WTC11 (cell line): ENCODE measurements around the gene UBR2. TPM values are rescaled to one million over a fixed set of nuclear protein-coding genes. Genes with fewer than 3 reads are reported as not detected.

ENCODE experiments used
- ATAC-seq: fragments of 200-7000 bp; cut with Tn5 transposase; 2 replicates; pipeline ENCODE4 v1.10.0; 2021; ENCODE audit warnings: mild to moderate bottlenecking, moderate library complexity
- CTCF ChIA-PET: fragments of 300-600 bp; sonication (Branson Sonifier 250); formaldehyde crosslinking; loops from one replicate; lab custom pipeline; 2021; ENCODE audit warnings: antibody characterized with exemption; lab: Charles Lee
- POLR2A ChIA-PET: fragments of 350-600 bp; sonication (Branson Sonifier 250); formaldehyde crosslinking; loops from one replicate; lab custom pipeline; 2021; ENCODE audit warnings: antibody characterized with exemption; lab: Charles Lee
- DNase-seq: peaks from one replicate; pipeline ENCODE4 v3.0.0; 2021; ENCODE audit warnings: low spot score
- H3K27ac Mint-ChIP-seq: 2 replicates; pipeline ENCODE4 v1.8.0; 2021; ENCODE audit warnings: mixed read lengths
- H3K27me3 Mint-ChIP-seq: 2 replicates; pipeline ENCODE4 v1.8.0; 2021; ENCODE audit warnings: low read depth, mild to moderate bottlenecking, moderate library complexity, mixed read lengths
- H3K36me3 Mint-ChIP-seq: 2 replicates; pipeline ENCODE4 v1.8.0; 2021; ENCODE audit warnings: mixed read lengths
- H3K4me1 Mint-ChIP-seq: 2 replicates; pipeline ENCODE4 v1.8.0; 2022; ENCODE audit warnings: mixed read lengths
- H3K4me3 Mint-ChIP-seq: 2 replicates; pipeline ENCODE4 v1.8.0; 2021; ENCODE audit warnings: mild to moderate bottlenecking, moderate library complexity, mixed read lengths
- H3K9me3 Mint-ChIP-seq: 2 replicates; pipeline ENCODE4 v1.8.0; 2021; ENCODE audit warnings: mixed read lengths
- CBFB ChIP-seq: sonication (generic); formaldehyde crosslinking; IDR thresholded peaks from 2 replicates; pipeline ENCODE4 v1.8.1; 2022; ENCODE audit warnings: mild to moderate bottlenecking, low read depth, missing genetic modification reagents
- ELF4 ChIP-seq: sonication (generic); formaldehyde crosslinking; IDR thresholded peaks from 2 replicates; pipeline ENCODE4 v1.8.1; 2022; ENCODE audit warnings: low read depth, mild to moderate bottlenecking, moderate library complexity, missing genetic modification reagents
- GABPB1 ChIP-seq: sonication (generic); formaldehyde crosslinking; IDR thresholded peaks from 2 replicates; pipeline ENCODE4 v1.8.1; 2023; ENCODE audit warnings: mild to moderate bottlenecking, missing genetic modification reagents
- HMGA2 ChIP-seq: fragments of 250-450 bp; sonication (Bioruptor Pico); IDR thresholded peaks from 2 replicates; pipeline ENCODE4 v1.4.0; 2021; ENCODE audit warnings: mild to moderate bottlenecking, moderate library complexity
- IRF1 ChIP-seq: sonication (generic); formaldehyde crosslinking; IDR thresholded peaks from 2 replicates; pipeline ENCODE4 v1.8.0; 2023; ENCODE audit warnings: missing genetic modification reagents
- JAZF1 ChIP-seq: fragments of 250-450 bp; sonication (Bioruptor Pico); IDR thresholded peaks from 2 replicates; pipeline ENCODE4 v1.9.0; 2021; ENCODE audit warnings: moderate library complexity, mild to moderate bottlenecking, inconsistent platforms
- MXD4 ChIP-seq: fragments of 250-450 bp; sonication (Bioruptor Pico); IDR thresholded peaks from 2 replicates; pipeline ENCODE4 v1.8.0; 2021; ENCODE audit warnings: mild to moderate bottlenecking, moderate library complexity, borderline replicate concordance
- NFE2L1 ChIP-seq: sonication (generic); formaldehyde crosslinking; IDR thresholded peaks from 2 replicates; pipeline ENCODE4 v1.8.1; 2023; ENCODE audit warnings: missing genetic modification reagents
- NR3C1 ChIP-seq: sonication (generic); formaldehyde crosslinking; conservative IDR thresholded peaks from 2 replicates; pipeline ENCODE4 v1.8.1; 2023; ENCODE audit warnings: low read depth, mild to moderate bottlenecking, missing genetic modification reagents
- OVOL2 ChIP-seq: fragments of 250-450 bp; sonication (Bioruptor Pico); IDR thresholded peaks from 2 replicates; pipeline ENCODE4 v1.9.0; 2021; ENCODE audit warnings: mild to moderate bottlenecking, borderline replicate concordance
- SP1 ChIP-seq: sonication (generic); formaldehyde crosslinking; conservative IDR thresholded peaks from 2 replicates; pipeline ENCODE4 v1.8.1; 2022; ENCODE audit warnings: missing genetic modification reagents
- TCF7 ChIP-seq: sonication (generic); formaldehyde crosslinking; IDR thresholded peaks from 2 replicates; pipeline ENCODE4 v1.8.0; 2022; ENCODE audit warnings: mild to moderate bottlenecking, low read depth, missing genetic modification reagents, moderate library complexity
- TEAD1 ChIP-seq: sonication (generic); formaldehyde crosslinking; IDR thresholded peaks from 2 replicates; pipeline ENCODE4 v1.8.0; 2022; ENCODE audit warnings: mild to moderate bottlenecking, missing genetic modification reagents
- ZBTB43 ChIP-seq: sonication (generic); formaldehyde crosslinking; IDR thresholded peaks from 2 replicates; pipeline ENCODE4 v1.8.1; 2023; ENCODE audit warnings: mild to moderate bottlenecking, missing genetic modification reagents
- ZMAT4 ChIP-seq: fragments of 250-450 bp; sonication (Bioruptor Pico); IDR thresholded peaks from 2 replicates; pipeline ENCODE4 v1.9.0; 2021; ENCODE audit warnings: mild to moderate bottlenecking
- ZNF396 ChIP-seq: fragments of 250-450 bp; sonication (Bioruptor Pico); IDR thresholded peaks from 2 replicates; pipeline ENCODE4 v1.8.0; 2021; ENCODE audit warnings: mild to moderate bottlenecking, moderate library complexity, borderline replicate concordance
- ZNF416 ChIP-seq: fragments of 250-450 bp; sonication (Bioruptor Pico); IDR thresholded peaks from 2 replicates; pipeline ENCODE4 v1.9.0; 2021; ENCODE audit warnings: mild to moderate bottlenecking, inconsistent platforms
- ZNF423 ChIP-seq: fragments of 250-450 bp; sonication (Bioruptor Pico); IDR thresholded peaks from 2 replicates; pipeline ENCODE4 v2.1.2; 2022; ENCODE audit warnings: mild to moderate bottlenecking, moderate library complexity
- ZNF671 ChIP-seq: fragments of 250-450 bp; sonication (Bioruptor Pico); IDR thresholded peaks from 2 replicates; pipeline ENCODE4 v1.8.0; 2021; ENCODE audit warnings: mild to moderate bottlenecking
- total RNA-seq: library from RNA; stranded (reverse); gene quantifications from 3 replicates; pipeline ENCODE4 v1.2.3, GENCODE V29; 2021
- TF ChIP-seq, protein P1 (sequence below): sonication (generic); formaldehyde crosslinking; IDR thresholded peaks from 2 replicates; pipeline ENCODE4 v1.8.1; 2022; ENCODE audit warnings: low read depth, missing genetic modification reagents, borderline replicate concordance
- TF ChIP-seq, protein P2 (sequence below): sonication (generic); formaldehyde crosslinking; IDR thresholded peaks from 2 replicates; pipeline ENCODE4 v1.8.0; 2022; ENCODE audit warnings: mild to moderate bottlenecking, missing genetic modification reagents
- TF ChIP-seq, protein P3 (sequence below): sonication (generic); formaldehyde crosslinking; IDR thresholded peaks from 2 replicates; pipeline ENCODE4 v1.8.1; 2023; ENCODE audit warnings: mild to moderate bottlenecking, moderate library complexity, missing genetic modification reagents

The UBR2 gene
- total RNA-seq, 1 experiment from 2014 or later = 18.8 TPM

- no peaks in the 10 kb centered on the region for H3K4me1 Mint-ChIP-seq
- ChIA-PET CTCF (interaction anchor here (3.2 kb wide), 1 partner anchor 24 kb away, joined by 12 read pairs; no protein-coding TSS in a partner anchor), POLR2A (no interaction called here)
- H3K27ac Mint-ChIP-seq = no peak overlapping the region
- H3K36me3 Mint-ChIP-seq = peaks cover 7% of the 10 kb centered on the region
- H3K9me3 Mint-ChIP-seq = peaks cover 15% of the 10 kb centered on the region
- ATAC-seq = no peak
- no peak for DNase-seq
- TF ChIP-seq HMGA2 (CRISPR knock-in tag) (peak; percentile 95), CBFB (CRISPR knock-in tag) (no peak), TEAD1 (CRISPR knock-in tag) (no peak), ZNF671 (CRISPR knock-in tag) (no peak), JAZF1 (CRISPR knock-in tag) (no peak)
- TF ChIP-seq, protein P1, sequence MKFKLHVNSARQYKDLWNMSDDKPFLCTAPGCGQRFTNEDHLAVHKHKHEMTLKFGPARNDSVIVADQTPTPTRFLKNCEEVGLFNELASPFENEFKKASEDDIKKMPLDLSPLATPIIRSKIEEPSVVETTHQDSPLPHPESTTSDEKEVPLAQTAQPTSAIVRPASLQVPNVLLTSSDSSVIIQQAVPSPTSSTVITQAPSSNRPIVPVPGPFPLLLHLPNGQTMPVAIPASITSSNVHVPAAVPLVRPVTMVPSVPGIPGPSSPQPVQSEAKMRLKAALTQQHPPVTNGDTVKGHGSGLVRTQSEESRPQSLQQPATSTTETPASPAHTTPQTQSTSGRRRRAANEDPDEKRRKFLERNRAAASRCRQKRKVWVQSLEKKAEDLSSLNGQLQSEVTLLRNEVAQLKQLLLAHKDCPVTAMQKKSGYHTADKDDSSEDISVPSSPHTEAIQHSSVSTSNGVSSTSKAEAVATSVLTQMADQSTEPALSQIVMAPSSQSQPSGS (CRISPR knock-in tag) = no peak
- TF ChIP-seq, protein P2, sequence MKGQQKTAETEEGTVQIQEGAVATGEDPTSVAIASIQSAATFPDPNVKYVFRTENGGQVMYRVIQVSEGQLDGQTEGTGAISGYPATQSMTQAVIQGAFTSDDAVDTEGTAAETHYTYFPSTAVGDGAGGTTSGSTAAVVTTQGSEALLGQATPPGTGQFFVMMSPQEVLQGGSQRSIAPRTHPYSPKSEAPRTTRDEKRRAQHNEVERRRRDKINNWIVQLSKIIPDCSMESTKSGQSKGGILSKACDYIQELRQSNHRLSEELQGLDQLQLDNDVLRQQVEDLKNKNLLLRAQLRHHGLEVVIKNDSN (CRISPR knock-in tag) = no peak
- TF ChIP-seq, protein P3, sequence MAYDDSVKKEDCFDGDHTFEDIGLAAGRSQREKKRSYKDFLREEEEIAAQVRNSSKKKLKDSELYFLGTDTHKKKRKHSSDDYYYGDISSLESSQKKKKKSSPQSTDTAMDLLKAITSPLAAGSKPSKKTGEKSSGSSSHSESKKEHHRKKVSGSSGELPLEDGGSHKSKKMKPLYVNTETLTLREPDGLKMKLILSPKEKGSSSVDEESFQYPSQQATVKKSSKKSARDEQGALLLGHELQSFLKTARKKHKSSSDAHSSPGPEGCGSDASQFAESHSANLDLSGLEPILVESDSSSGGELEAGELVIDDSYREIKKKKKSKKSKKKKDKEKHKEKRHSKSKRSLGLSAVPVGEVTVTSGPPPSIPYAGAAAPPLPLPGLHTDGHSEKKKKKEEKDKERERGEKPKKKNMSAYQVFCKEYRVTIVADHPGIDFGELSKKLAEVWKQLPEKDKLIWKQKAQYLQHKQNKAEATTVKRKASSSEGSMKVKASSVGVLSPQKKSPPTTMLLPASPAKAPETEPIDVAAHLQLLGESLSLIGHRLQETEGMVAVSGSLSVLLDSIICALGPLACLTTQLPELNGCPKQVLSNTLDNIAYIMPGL (CRISPR knock-in tag) = no peak
- no peak overlapping the region for H3K4me3 Mint-ChIP-seq
- H3K27me3 Mint-ChIP-seq = peaks cover 6% of the 10 kb centered on the region; the same call in 1 of the 2 replicates
These were observed 40.7 kb upstream of the UBR2 start for GRCh38 chr6:42522942-42523814.

DNA sequence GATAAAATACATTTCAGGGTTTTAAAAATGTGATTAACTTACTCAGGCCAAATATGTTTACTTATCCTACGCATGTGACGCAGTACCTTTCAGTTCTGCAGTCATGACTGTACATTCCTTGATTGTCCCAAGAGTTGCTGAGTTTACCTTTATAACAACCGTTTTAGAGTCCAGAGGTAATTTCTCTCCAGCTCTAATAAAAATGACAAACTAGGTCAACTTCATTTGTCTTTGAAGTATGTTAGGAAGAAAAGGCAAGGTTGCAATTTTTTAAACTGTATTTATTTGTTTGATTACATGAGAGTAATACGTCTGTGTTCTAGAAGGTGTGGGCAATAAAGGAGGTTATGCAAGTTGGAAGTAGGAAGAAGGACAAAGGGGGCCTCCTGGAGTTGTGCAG lies 38.6 kb upstream of the UBR2 start:
- Mint-ChIP-seq H3K4me3 (no peak overlapping the region), H3K4me1 (no peaks in the 10 kb centered on the region), H3K36me3 (peaks cover 2% of the 10 kb centered on the region), H3K27ac (no peak overlapping the region), H3K9me3 (peaks cover 10% of the 10 kb centered on the region), H3K27me3 (0 out of 2 replicates have a peak, but pooled peaks cover under 1% of the 10 kb centered on the region)
- ChIA-PET POLR2A (no interaction called here), CTCF (interaction anchor here (2.4 kb wide), 1 partner anchor 22 kb away, joined by 8 read pairs; no protein-coding TSS in a partner anchor)
- DNase-seq = no peak
- ATAC-seq = no peak
- TF ChIP-seq IRF1 (CRISPR knock-in tag) (no peak), NFE2L1 (CRISPR knock-in tag) (no peak), OVOL2 (CRISPR knock-in tag) (no peak), GABPB1 (CRISPR knock-in tag) (no peak), TCF7 (CRISPR knock-in tag) (no peak), ELF4 (CRISPR knock-in tag) (no peak), ZMAT4 (CRISPR knock-in tag) (no peak), ZNF423 (no peak), MXD4 (CRISPR knock-in tag) (no peak), HMGA2 (CRISPR knock-in tag) (no peak), NR3C1 (CRISPR knock-in tag) (no peak), ZNF416 (CRISPR knock-in tag) (no peak), ZNF396 (CRISPR knock-in tag) (no peak), SP1 (CRISPR knock-in tag) (no peak), JAZF1 (CRISPR knock-in tag) (no peak), ZBTB43 (CRISPR knock-in tag) (no peak)
